GM12874 (cell line): Measurements from ENCODE around the gene KSR2.

Experiments used
- TF ChIP-seq, protein P1 (sequence below): IDR thresholded peaks from 2 replicates; pipeline ENCODE4 v1.5.1; 2011; ENCODE audit warnings: low read depth, mild to moderate bottlenecking, control low read depth, low read length, moderate library complexity; ENCODE audit not compliant: insufficient read depth

Gene KSR2

DNA sequence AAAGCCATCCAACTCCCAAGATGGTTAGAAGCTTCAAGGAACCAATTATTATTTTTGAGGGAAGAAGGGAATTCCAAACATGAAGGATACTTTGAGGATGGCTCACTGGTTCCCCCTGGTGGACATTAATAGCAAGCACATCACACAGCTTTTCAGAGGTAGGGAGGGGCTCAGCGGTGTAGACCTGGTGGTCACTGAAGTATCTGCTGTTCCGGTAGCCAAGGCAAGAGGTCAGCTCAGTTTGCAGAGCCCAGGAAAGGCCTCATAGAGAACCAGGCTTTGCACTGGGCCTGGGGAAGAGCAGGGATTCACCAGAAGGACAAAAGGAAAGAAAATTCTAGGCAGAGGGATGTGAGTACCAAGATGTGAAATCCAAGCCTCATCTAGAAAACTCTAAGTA lies 118.7 kb downstream of the KSR2 start:
- TF ChIP-seq, protein P1, sequence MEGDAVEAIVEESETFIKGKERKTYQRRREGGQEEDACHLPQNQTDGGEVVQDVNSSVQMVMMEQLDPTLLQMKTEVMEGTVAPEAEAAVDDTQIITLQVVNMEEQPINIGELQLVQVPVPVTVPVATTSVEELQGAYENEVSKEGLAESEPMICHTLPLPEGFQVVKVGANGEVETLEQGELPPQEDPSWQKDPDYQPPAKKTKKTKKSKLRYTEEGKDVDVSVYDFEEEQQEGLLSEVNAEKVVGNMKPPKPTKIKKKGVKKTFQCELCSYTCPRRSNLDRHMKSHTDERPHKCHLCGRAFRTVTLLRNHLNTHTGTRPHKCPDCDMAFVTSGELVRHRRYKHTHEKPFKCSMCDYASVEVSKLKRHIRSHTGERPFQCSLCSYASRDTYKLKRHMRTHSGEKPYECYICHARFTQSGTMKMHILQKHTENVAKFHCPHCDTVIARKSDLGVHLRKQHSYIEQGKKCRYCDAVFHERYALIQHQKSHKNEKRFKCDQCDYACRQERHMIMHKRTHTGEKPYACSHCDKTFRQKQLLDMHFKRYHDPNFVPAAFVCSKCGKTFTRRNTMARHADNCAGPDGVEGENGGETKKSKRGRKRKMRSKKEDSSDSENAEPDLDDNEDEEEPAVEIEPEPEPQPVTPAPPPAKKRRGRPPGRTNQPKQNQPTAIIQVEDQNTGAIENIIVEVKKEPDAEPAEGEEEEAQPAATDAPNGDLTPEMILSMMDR = peak; percentile 80

DNA sequence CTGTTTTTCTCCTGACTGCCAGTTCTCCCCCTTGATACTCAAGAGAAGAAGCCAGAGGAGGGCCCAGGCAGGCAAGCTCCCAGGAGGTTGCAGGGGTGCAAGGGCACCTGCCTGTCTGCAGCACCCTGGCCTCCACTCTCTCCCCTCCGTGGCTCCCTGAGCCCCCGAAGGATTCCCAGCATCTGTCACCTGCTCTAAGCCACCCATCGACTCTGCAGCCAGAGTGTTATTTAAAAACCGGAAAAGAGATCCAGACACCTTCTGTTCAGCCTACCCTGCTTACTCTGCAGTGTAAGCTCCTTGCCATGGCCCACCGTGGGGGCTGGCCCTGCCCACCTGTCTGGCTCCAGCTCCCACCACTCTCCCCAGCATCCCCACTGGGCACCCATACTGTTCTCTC lies 121.4 kb downstream of the KSR2 start:
- TF ChIP-seq, protein P1 = no peak

DNA sequence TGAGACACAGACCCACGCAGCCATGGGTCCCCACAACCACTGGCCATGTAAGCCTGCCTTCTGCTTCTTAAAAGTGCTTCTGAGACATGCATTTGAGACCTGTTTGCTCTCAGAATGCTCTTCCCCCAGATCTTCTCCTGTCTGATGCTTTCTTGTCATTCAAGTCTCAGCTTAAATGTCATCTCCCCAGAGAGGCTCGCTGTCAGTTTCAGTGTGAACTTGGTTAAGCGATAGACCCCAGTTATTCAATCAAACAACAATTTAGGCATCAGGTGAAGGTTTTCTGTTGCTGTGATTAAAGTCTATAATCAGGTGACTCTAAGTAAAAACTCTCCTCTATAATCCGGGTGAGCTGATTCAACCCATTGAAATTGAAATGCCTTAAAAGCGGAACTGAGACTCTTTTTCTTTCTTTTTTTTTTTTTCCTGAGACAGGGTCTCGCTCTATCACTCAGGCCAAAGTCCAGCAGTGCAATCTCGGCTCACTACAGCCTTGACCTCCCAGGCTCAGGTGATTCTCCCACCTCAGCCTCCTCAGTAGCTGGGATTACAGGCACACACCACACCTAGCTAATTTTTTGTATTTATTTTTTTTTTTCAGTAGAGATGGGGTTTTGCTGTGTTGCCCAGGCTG lies 123.4 kb downstream of the KSR2 start:
- TF ChIP-seq, protein P1 = no peak

DNA sequence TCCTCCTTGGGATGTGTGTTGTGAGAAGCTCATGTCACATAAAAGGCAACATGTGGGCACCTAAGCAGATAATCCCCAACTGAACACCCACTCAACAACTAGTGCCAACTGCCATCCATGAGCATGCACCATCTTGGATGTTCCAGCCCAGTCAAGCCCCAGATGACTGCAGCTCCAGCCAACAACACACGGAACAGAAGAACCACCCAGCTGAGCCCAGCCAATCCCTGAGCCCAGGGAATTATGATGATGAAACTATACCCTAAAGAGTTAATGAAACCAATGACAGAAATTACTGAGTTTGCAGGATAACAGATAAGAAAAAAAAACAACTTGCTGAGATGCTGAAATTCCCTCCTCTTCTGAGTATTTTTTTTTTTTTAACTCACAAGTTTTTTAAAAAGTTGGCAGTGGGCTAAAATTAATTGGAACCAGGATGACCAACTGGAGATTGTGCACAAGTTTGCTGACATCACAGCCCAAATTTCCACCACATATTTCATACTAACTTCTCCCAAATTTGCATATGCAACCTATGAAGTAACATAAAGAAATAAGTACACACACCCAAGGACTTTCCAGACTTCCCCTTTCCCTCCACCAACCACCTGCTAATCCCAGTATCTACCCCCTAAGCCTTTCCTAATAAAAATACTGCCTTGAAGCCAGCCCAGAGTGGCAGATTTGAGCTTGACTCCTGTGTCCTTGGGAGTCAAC lies 124.5 kb downstream of the KSR2 start:
- TF ChIP-seq, protein P1 = no peak

DNA sequence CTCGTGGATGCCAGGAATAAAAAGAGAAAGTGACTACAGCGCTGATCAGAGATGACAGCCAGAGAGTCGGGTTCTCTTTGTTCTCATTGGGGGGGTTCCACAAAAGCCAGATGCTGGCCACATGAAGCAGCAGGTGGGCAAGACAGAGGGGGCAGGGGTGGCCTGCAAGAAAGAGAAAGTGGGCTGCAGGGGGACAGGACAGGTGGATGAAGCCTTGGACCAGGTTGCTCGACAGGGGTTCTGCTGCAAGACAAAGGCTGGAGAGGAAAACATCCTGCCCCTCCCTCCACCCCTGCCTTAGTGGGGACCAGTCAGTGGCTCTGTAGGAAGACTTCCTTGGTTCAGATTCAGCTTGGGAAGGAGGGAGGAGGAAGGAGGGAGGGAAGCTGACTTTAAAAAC lies 126.2 kb downstream of the KSR2 start:
- TF ChIP-seq, protein P1 = no peak

DNA sequence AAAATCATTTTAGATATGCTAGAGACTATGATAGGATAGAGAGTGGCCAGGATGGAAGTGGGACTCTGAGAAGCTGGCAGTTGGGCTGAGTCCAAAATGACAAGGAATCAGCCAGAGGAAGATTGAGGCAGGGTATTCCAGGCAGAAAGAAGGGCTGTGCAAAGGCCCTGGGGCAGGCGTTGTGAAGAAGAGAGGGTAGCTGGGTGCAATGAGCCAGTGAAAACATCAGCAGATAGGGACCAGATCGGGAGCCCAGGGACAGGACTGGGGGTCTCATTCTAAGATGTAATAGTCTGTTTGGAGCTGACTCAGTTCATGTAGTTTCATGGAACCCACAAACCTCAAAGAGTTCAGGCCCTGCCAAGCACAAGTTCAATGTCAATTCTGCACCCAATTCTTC lies 126.6 kb downstream of the KSR2 start:
- TF ChIP-seq, protein P1 = no peak

DNA sequence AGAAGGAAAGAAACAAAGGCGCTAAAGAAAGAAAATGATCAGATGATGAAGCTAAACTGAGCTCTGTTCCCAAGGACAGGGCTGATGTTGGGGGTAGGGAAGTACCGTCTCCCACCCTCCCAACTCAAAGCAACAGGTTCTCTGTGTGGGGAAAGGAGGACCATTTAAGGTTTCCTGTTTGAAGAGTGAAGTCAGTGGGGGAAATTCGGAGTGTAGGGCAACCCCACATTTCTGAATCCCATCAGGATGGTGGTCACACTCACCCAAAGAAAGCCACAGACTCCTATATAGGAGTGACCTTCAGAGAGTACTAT lies 131.1 kb downstream of the KSR2 start:
- TF ChIP-seq, protein P1 = no peak
